ENCODE measurements around the gene SH2B3.
A peak's percentile ranks its signal among the peaks of the same experiment; 100 is the strongest.

Gene SH2B3

DNA sequence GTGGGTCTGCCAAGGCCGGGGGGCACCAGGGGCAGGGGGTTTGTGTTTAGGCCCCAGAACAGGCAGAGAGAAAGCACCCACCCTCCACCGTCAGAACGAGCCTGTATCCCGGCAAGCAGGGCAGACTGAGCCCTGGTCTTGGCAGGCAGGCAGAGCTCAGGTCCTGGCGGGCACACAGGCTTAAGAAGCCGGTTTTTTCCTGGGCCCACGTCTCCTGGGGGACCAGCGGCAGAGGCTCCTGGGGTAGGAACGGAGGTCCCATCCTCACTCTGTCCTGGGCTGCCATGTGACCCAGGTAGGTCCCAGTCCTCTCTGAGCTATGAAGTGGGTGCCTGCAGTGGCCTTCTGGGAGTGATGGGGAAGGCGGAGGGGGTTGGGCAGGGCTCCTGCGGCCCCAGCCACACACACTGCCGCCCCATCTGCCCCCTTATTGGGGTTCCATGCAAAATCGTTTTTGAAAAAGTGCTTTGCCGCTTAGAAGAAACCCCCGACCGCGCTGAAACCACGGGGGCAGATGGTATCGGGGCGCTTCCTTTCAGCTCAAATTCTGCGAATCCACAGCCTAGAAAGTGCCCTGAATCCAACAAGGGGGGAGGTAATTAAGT, 24.2 kb downstream of the SH2B3 start:
- DNase-seq: no peak

DNA sequence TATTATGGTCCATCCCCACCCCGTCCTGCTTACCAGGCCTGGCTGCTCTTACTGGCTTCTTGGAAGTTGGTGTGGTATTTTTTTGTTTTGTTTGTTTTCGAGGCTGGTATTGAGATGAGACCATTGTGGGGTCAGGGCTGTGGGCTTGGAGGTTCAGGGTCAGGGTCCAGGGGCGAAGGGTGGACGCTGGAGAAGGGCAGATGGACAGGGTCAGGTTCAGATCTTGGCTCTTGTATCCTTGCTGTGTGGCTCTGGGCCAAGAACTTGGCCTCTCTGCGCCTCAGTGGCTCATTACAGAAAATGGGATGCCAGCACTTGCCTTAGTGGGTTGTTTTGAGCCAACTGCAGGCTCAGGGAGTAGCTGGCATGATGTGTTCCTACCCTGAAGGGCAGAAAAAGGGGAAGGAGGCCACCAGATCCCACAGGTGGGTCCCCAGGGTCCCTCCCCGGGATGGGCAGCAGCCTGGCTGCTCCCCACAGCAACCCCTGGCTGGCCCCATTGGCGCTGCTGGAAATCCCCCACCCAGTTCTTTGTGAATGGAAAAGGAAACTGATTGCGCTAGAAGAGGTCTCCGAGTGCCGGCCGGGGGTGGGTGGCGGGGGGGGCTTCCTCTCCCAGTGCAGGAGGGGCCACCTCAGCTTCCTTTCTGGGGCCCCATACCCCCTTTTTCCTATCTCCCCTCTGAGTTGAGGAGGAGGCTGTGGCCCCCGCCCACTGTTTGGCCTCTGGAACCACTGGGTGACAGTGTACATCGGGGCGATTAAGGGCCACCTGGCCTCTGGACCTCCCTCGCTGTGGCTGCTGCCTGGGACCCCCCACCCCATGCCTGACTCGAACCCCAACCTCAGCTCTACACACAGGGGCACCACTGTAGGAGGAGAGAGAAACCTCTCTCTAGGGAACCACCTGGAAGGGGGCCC, 25.0 kb downstream of the SH2B3 start:
- no peak for DNase-seq

- DNase-seq: no peak
Measured at GRCh38 chr12:111431772-111432171, 26.0 kb downstream of the SH2B3 start.

DNA sequence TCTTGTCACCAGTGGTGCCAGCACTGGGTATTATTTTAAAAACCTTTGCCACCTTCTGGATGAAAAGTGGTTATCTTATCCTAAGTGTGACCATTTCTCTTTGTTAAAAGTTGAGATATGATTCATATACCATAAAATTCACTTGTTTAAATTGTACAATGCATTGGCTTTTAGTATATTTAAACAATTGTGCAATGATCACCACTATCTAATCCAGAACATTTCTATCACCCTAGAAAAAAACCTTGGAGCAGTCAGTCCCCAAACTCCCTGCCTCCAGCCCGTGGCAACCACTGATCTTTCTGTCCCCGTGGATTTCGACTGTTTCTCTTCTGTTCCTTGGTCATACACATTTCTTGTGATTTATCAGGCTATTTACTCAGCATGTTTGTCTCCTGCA, 28.3 kb downstream of the SH2B3 start:
- no peak for DNase-seq

DNA sequence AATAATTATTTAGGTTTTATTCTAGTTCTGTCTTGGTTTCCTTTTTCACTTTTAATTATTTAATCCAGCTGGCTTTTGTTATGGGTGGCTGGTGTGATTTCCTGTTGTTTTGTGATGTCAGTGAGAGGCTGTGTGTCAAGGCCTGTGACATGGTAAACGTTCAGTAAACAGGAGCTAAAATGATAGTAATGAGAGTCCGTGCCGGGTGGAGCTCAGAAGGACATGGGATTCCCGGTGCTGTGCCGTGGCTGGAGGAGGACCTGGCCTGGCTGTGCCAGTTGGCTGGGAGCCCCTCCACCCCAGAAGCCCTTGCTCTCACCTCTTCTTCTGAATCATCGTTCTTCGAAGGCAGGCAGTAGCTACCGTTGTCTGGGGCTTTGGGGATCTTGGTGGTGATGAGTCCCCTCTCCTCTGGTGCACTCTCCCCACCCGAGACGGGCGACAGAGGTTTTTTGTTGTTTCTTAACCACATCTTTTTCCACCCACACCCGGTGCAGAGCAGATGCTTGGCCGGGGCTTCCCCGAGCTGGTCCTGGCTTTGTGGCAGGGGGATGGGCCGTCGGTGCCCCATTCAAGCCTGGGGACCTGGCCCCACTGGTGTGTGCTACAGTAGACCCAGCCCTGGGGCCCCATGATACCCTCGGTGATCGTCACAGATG, 29.1 kb downstream of the SH2B3 start:
- peak; percentile 33 to 46 for DNase-seq

GRCh38 chr12:111435661-111436201, 30.0 kb downstream of the SH2B3 start:
- DNase-seq: peak in 1 of 2 experiments; percentile 7

DNA sequence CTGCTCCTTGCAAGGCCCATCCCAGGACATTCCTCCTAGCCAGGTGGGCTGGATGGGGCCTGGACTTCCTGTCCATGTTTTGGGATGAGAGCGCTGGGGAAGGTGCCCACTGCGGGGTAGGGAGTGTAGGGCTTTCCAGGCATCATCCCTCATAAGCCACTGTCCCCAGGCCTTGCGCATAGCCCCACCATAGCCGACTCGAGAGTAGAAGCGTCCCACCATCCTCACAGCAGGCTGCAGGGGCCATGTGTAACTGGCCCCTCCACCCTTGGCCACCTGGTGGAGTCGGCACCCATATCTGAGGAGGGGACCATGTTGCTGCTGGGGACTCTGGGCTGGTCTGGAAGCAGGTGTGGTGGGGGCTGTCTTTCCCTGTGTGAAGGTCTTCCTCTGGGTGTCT, 30.5 kb downstream of the SH2B3 start:
- DNase-seq: no peak

DNA sequence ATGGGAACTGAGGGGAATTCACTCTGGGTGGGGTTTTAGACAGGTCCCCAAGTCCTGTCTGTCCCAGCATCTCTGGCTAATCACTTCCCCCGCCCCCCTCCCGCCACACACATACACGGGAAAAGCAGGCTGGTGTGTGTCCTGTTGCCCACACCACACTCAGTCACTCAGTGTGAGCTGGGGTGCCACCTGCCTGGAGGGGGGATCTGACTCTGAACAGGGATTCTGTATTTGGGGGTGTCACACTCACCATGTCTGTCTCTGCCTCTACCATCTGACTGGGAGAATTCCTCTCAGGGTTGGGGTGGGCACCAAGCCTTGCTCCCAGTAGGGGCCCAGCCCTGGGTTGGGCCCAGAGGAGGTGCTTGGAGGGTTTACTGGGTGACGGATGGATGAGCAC, 31.1 kb downstream of the SH2B3 start:
- no peak for DNase-seq

- DNase-seq: no peak
Measured at GRCh38 chr12:111437816-111438454, 32.2 kb downstream of the SH2B3 start.

- DNase-seq: peak in 1 of 2 experiments; percentile 26
Measured at GRCh38 chr12:111438481-111438880, 32.8 kb downstream of the SH2B3 start.

DNA sequence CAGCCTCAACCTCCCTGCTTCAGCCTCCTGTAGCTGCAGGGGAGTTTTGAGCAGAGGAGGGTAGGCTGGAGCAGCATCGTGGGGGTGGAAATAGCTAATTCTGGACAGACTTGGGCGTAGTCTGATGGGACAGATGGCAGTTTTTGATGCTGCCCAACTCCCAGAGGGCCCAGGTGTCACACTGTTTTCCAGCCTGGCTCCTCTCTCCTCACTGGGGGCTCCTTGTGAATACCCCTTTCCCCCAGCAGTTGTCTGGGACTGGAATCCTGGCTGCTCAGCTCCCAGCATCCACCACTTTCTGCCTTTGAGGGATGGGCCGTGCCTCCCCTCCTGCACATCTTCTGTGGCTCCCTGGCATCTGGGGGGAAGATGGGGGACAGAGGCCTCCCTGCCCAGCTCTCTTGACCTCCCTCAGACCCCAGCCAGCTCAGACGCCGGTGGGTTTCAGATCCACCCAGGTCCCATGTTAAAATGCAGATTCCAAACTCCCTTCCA, 34.0 kb downstream of the SH2B3 start:
- DNase-seq: no peak

- no peak for DNase-seq
Measured at GRCh38 chr12:111440152-111440551, 34.4 kb downstream of the SH2B3 start.

DNA sequence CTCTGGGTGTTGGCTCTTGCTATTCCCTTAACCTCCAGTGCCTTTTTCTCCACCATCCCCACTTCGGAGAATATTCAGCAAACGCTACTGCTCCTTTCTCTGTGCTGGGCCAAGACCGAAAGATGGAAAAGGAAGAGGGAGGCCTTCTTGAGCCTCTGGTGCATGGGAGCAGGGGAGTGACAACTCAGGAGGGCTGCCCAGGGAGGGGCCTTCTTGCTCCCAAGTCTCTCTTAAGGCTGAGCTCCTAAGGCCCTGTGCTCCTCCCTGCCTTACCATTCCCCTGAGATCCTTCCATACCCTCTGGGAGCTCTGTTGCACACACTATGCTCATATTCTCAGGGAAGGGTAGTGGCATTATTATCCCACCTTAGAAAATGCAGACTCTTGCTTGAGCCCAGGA, 34.9 kb downstream of the SH2B3 start:
- no peak for DNase-seq

GRCh38 chr12:111441107-111441928, 35.6 kb downstream of the SH2B3 start:
- DNase-seq: no peak

DNA sequence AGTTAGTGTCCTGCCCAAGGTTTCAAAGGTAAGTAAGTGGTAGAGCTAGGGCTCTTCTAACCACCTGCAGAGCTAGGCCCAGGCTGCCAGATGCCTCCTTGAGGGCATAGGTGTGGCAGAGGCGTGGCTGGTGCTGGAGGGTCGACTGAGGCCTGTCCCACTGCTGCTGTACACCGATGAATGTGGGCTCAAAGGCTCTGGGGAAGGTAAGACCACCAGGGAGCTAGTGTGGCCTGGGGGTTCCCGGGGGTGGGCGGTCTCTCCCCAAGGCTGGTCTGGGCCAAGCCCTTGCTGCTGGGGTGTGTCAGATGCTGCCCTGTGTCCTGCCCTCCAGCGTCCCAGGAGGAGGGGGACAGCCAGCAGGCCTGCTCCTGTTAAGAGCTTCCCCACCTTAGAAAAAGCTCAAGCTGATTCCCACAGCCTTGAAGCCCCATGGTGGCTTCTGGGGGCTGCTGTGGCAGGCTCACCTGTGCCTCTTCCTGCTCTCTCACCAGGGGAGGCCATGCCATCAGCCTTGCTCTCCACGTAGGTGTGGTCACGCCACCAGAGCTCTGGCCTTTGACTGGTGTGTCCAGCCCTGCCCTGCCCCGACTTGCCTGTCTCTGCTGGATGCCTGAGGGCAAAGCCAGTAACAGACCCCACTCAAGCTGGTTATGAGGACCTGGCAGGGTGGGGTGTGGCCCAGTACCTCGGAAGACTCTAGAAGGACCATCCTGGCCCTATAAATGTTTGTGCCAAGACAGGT, 36.8 kb downstream of the SH2B3 start:
- no peak for DNase-seq

DNA sequence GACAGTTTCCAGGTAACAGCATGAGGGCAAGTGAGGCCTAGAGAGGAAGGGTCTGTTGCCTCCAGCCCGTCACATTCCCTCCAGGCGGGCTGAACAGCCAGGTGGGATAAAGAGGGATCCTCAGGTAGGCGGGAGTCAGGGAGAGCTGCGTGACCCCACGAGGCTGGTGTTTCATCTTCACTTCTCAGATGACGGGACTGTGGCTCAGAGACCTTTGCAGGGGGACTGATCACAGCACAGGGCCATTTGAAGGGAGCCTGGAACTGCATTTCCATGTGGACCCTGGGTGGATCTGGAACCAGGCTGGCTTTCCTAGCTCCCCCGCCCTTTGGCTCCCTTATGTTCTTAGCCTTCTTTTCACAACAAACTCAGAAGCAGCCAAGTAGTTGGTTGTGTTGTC, 37.4 kb downstream of the SH2B3 start:
- DNase-seq: no peak

- DNase-seq: no peak
Measured at GRCh38 chr12:111443586-111443985, 37.9 kb downstream of the SH2B3 start.

DNA sequence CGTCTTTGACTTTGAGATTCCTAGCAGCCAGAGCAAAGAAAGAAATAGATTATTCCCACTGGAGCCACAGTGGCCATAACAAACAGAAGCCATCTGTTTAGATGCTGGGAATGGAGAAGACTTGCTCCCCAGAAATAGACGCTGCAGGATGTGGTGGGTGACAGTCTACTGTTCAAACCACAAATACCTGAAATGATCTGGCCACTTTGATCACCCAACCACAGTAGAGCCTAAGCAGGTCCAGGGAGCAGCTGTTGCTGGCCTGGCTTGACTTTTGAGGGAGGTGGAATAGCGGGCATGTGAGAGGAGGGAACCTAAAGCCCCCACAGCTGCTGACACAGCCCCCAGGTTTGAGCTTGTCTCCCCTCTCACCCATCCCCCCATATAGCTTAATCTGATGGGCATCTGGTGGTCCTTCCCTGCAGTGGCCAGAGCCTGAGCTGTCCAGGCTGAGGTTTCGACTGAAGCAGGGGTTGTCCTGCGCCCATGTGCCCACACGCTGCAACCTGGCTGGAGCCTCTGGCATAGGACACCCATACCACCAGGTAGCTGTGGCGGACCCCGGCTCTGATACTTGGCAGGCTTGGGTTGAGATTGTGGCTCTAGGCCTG, 38.7 kb downstream of the SH2B3 start:
- no peak for DNase-seq

DNA sequence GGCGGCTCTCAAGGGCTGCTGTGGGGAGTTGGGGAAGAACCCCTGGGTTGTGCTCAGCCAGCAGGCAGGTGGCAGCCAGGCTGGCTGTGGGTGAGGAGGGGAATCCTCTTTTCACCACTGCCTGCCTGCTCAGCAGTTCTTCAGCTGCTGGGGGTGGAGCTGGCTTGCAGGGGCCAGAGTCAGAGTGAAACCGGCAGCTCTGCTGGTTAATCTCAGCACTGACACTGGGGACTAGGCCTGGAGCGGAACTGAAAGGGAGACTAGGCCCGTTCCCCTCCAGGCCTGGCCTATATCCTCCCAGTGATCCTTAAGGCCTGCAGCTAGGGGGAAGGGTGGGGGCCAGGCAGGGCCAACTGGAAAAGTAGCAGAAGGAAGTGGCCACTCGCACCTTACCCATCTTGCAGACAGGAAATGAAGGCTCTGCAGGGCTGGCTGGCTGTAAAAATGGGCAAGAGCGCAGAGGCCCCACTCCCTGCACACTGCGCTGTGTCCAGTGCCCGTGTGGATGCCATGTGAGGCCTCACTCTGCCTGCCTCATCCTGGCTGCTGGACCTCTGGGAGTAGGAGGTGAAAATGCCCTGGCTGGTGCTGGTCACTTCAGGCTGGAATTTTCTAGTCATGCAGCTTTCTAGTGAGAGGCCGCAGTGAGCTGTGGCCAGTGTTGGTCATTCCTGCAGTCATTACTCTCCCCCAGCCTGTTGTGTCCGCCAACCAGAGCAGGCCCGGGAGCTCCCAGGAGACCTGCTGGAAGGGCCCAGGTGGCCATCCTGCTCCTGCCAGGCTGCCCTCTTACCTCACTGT, 39.4 kb downstream of the SH2B3 start:
- DNase-seq: peak in 1 of 2 experiments; percentile 12

All from SHP77 (cell line).